Activated T-helper 17 cell treated with anti-CD3 and anti-CD28 coated beads, Interleukin-2, amount 50 U/mL, for 72 hours (primary cell): ENCODE measurements around the gene SEC14L6. TPM values are rescaled to one million over a fixed set of nuclear protein-coding genes. Genes with fewer than 3 reads are reported as not detected.
"Not testable (repeated sequence)": the region's sequence is repeated elsewhere in the genome, so short reads cannot be mapped to it uniquely, and the experiment has no call there.

ENCODE experiments used
- ATAC-seq: fragments of 150-1000 bp; cut with Tn5 transposase; replicated peaks from 2 replicates; pipeline ENCODE4 v1.10.0; 2021; ENCODE audit warnings: mild to moderate bottlenecking, moderate library complexity
- H3K27ac Mint-ChIP-seq: one replicate; pipeline ENCODE4 v1.8.0; 2022; ENCODE audit warnings: mixed read lengths
- H3K27me3 Mint-ChIP-seq: one replicate; pipeline ENCODE4 v1.8.0; 2022; ENCODE audit warnings: mixed read lengths
- H3K36me3 Mint-ChIP-seq: one replicate; pipeline ENCODE4 v1.8.0; 2022; ENCODE audit warnings: low read depth, mild to moderate bottlenecking, mixed read lengths
- H3K4me1 Mint-ChIP-seq: one replicate; pipeline ENCODE4 v1.8.0; 2022; ENCODE audit warnings: mixed read lengths
- H3K4me3 Mint-ChIP-seq: one replicate; pipeline ENCODE4 v1.8.0; 2022; ENCODE audit warnings: mild to moderate bottlenecking, mixed read lengths
- H3K9me3 Mint-ChIP-seq: one replicate; pipeline ENCODE4 v1.8.0; 2022; ENCODE audit warnings: mixed read lengths
- total RNA-seq, 2 donors: library from RNA; stranded (reverse); gene quantifications; one replicate each; pipeline ENCODE4 v1.2.3, GENCODE V29; 2022

The SEC14L6 gene
- total RNA-seq, 2 donors from 2014 or later: not detected

GRCh38 chr22:30573594-30574094 is 27.1 kb upstream of the SEC14L6 start:
- peak; percentile 13 for ATAC-seq
- no peaks in the 10 kb centered on the region for H3K27me3 Mint-ChIP-seq
- no peak overlapping the region for H3K4me3 Mint-ChIP-seq
- H3K36me3 Mint-ChIP-seq: peaks cover 34% of the 10 kb centered on the region
- no peaks in the 10 kb centered on the region for H3K4me1 Mint-ChIP-seq
- no peaks in the 10 kb centered on the region for H3K9me3 Mint-ChIP-seq
- no peak overlapping the region for H3K27ac Mint-ChIP-seq

GRCh38 chr22:30572840-30573593 is 26.5 kb upstream of the SEC14L6 start:
- ATAC-seq: peak; percentile 7
- no peaks in the 10 kb centered on the region for H3K9me3 Mint-ChIP-seq
- H3K27ac Mint-ChIP-seq: no peak overlapping the region
- H3K4me3 Mint-ChIP-seq: no peak overlapping the region
- no peaks in the 10 kb centered on the region for H3K27me3 Mint-ChIP-seq
- H3K36me3 Mint-ChIP-seq: peaks cover 28% of the 10 kb centered on the region
- no peaks in the 10 kb centered on the region for H3K4me1 Mint-ChIP-seq

GRCh38 chr22:30572210-30572609 is 25.7 kb upstream of the SEC14L6 start:
- Mint-ChIP-seq H3K27me3 (no peaks in the 10 kb centered on the region), H3K4me1 (no peaks in the 10 kb centered on the region), H3K27ac (no peak overlapping the region), H3K4me3 (no peak overlapping the region), H3K9me3 (no peaks in the 10 kb centered on the region), H3K36me3 (peaks cover 20% of the 10 kb centered on the region)
- no peak for ATAC-seq

GRCh38 chr22:30569674-30570202 is 23.2 kb upstream of the SEC14L6 start:
- Mint-ChIP-seq H3K4me1 (no peaks in the 10 kb centered on the region), H3K27me3 (no peaks in the 10 kb centered on the region), H3K36me3 (no peaks in the 10 kb centered on the region), H3K27ac (no peak overlapping the region), H3K4me3 (no peak overlapping the region), H3K9me3 (no peaks in the 10 kb centered on the region)
- no peak for ATAC-seq

- Mint-ChIP-seq H3K27ac (no peak overlapping the region), H3K9me3 (no peaks in the 10 kb centered on the region), H3K27me3 (no peaks in the 10 kb centered on the region), H3K36me3 (no peaks in the 10 kb centered on the region), H3K4me3 (no peak overlapping the region), H3K4me1 (no peaks in the 10 kb centered on the region)
- ATAC-seq: no peak
Measured at GRCh38 chr22:30568137-30568805, 21.7 kb upstream of the SEC14L6 start.

- not testable (repeated sequence) for ATAC-seq, H3K9me3 Mint-ChIP-seq, H3K27me3 Mint-ChIP-seq, H3K4me1 Mint-ChIP-seq, H3K27ac Mint-ChIP-seq, H3K4me3 Mint-ChIP-seq, H3K36me3 Mint-ChIP-seq
Measured at GRCh38 chr22:30567277-30567676, 20.7 kb upstream of the SEC14L6 start.

GRCh38 chr22:30566125-30566524 is 19.6 kb upstream of the SEC14L6 start:
- Mint-ChIP-seq H3K27me3 (no peaks in the 10 kb centered on the region), H3K4me3 (no peak overlapping the region), H3K36me3 (no peaks in the 10 kb centered on the region), H3K27ac (no peak overlapping the region), H3K4me1 (no peaks in the 10 kb centered on the region), H3K9me3 (no peaks in the 10 kb centered on the region)
- no peak for ATAC-seq

GRCh38 chr22:30565341-30565740 is 18.8 kb upstream of the SEC14L6 start:
- Mint-ChIP-seq H3K4me3 (no peak overlapping the region), H3K27me3 (no peaks in the 10 kb centered on the region), H3K9me3 (no peaks in the 10 kb centered on the region), H3K27ac (no peak overlapping the region), H3K36me3 (no peaks in the 10 kb centered on the region), H3K4me1 (no peaks in the 10 kb centered on the region)
- ATAC-seq: no peak

GRCh38 chr22:30564761-30565119 is 18.2 kb upstream of the SEC14L6 start:
- no peak for ATAC-seq
- no peak overlapping the region for H3K27ac Mint-ChIP-seq
- H3K9me3 Mint-ChIP-seq: no peaks in the 10 kb centered on the region
- no peaks in the 10 kb centered on the region for H3K4me1 Mint-ChIP-seq
- no peaks in the 10 kb centered on the region for H3K27me3 Mint-ChIP-seq
- no peak overlapping the region for H3K4me3 Mint-ChIP-seq
- no peaks in the 10 kb centered on the region for H3K36me3 Mint-ChIP-seq

GRCh38 chr22:30564045-30564760 is 17.7 kb upstream of the SEC14L6 start:
- ATAC-seq: no peak
- no peak overlapping the region for H3K27ac Mint-ChIP-seq
- H3K4me3 Mint-ChIP-seq: no peak overlapping the region
- no peaks in the 10 kb centered on the region for H3K27me3 Mint-ChIP-seq
- H3K4me1 Mint-ChIP-seq: no peaks in the 10 kb centered on the region
- H3K9me3 Mint-ChIP-seq: no peaks in the 10 kb centered on the region
- H3K36me3 Mint-ChIP-seq: no peaks in the 10 kb centered on the region

GRCh38 chr22:30562366-30562765 is 15.8 kb upstream of the SEC14L6 start:
- no peak overlapping the region for H3K4me3 Mint-ChIP-seq
- no peaks in the 10 kb centered on the region for H3K4me1 Mint-ChIP-seq
- H3K9me3 Mint-ChIP-seq: no peaks in the 10 kb centered on the region
- H3K36me3 Mint-ChIP-seq: no peaks in the 10 kb centered on the region
- no peak overlapping the region for H3K27ac Mint-ChIP-seq
- no peaks in the 10 kb centered on the region for H3K27me3 Mint-ChIP-seq
- no peak for ATAC-seq

- H3K4me3 Mint-ChIP-seq: no peak overlapping the region
- no peaks in the 10 kb centered on the region for H3K4me1 Mint-ChIP-seq
- ATAC-seq: no peak
- H3K27ac Mint-ChIP-seq: no peak overlapping the region
- H3K36me3 Mint-ChIP-seq: no peaks in the 10 kb centered on the region
- H3K27me3 Mint-ChIP-seq: no peaks in the 10 kb centered on the region
- no peaks in the 10 kb centered on the region for H3K9me3 Mint-ChIP-seq
Measured at GRCh38 chr22:30561402-30562189, 15.1 kb upstream of the SEC14L6 start.

GRCh38 chr22:30560643-30561202 is 14.2 kb upstream of the SEC14L6 start:
- H3K27me3 Mint-ChIP-seq, H3K36me3 Mint-ChIP-seq, H3K4me3 Mint-ChIP-seq, H3K4me1 Mint-ChIP-seq, H3K27ac Mint-ChIP-seq, H3K9me3 Mint-ChIP-seq: not testable (repeated sequence)
- ATAC-seq: peak; percentile 64

GRCh38 chr22:30559889-30560288 is 13.3 kb upstream of the SEC14L6 start:
- H3K36me3 Mint-ChIP-seq: no peaks in the 10 kb centered on the region

More at GRCh38 chr22:30559889-30560288, 13.3 kb upstream of the SEC14L6 start:
- H3K27ac Mint-ChIP-seq: no peak overlapping the region
- H3K9me3 Mint-ChIP-seq: no peaks in the 10 kb centered on the region
- H3K4me1 Mint-ChIP-seq: no peaks in the 10 kb centered on the region
- ATAC-seq: no peak
- no peaks in the 10 kb centered on the region for H3K27me3 Mint-ChIP-seq
- no peak overlapping the region for H3K4me3 Mint-ChIP-seq
